GM18873 (cell line): ENCODE measurements around the gene RAB23.
A peak's percentile ranks its signal among the peaks of the same experiment; 100 is the strongest.

ENCODE experiments used
- ATAC-seq: cut with Tn5 transposase; IDR thresholded peaks from one replicate; pipeline ENCODE4 v1.9.1; 2021; ENCODE audit warnings: mild to moderate bottlenecking, moderate library complexity, moderate number of reproducible peaks; ENCODE audit not compliant: unreplicated experiment, low FRiP score

The RAB23 gene

DNA sequence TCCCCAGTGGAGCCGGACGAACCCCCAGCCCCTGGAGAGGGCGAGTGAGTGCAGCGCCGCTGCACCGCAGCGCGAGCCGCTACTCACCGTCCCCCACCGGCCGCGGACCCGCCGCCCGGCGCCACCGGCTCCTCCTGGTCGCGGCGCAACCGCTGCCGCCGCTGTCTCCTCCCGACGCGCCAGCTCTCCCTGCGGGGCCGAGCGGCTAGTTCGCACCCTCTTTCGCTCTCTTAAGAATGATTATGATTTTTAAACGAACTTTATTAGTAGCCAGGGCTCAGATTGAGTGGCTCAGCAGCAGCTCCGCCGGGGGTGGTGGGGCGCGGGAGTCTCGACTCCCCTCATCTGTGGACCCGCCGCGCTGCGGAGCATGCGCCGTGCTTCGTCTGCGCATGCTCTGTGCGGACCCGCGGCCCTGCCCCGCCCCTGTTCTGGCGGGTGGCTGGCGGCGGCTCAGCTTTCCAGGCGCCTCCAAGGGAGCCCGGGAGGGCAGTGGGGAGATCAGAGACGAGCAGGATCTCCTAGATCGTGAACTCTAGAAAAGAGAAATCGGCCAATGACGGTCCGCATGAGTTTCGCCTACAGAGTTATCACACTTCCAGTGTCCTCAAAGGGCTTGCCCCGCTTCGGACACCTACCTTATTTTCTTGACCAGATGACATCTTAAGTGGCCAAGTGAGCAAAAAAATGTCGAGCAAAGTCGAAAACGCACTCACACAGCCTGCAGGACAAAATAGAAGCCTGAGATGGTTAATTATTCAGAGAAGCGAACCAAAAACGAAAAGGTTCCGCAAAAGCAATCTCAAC is at the start of gene RAB23:
TSS of gene RAB23 (minus strand) at position 372 of the 807 bp plus-strand sequence. CDS start 11,927 bp downstream, outside the sequence.
- ATAC-seq: peak; percentile 69

DNA sequence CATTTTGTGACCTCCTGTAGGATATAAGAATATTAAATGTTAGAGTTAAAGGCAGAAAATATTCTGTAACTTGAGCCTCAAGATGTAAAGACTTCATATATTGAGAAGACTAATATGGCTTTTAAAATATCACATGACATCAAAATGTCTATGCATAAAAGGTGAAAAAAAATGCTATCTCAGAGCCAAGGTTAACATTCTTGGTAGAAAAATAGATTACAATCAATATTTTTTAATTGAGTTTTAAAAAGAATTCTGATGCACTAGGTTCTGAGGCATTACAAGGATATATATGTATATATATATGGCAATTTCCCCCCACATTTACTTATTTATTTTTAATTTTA is 46.2 kb upstream of the RAB23 start:
- ATAC-seq: no peak

DNA sequence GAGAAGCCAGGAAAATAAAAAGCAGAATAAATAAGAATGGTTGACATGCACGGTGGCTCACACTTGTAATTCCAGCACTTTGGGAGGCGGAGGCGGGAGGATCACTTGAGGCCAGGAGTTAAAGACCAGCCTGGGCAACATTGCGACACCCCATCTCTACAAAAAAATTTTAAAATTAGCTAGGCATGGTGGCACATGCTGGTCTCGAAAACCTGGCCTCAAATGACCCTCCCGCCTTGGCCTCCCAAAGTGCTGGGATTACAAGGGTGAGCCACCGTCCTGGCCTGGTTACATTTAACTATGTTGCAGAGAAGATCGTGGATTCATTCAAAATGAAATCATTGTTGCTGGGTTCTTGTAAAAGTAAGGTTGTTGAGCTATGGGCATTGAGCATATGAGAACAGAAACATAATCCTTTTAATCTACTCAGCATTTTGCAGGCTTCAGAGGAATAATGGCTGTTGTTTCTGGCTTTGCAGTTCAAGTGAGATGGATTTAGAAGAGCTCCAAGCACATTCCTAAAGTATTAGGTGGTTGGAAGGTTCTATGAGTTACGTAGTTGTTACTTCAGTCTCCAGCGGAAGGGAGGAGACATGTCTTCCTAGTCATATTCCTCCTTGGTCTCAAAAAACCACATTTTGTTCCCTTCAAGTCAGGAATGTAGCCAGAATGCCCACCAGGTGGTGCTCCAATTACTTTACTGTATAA is 45.6 kb upstream of the RAB23 start:
- ATAC-seq: no peak

DNA sequence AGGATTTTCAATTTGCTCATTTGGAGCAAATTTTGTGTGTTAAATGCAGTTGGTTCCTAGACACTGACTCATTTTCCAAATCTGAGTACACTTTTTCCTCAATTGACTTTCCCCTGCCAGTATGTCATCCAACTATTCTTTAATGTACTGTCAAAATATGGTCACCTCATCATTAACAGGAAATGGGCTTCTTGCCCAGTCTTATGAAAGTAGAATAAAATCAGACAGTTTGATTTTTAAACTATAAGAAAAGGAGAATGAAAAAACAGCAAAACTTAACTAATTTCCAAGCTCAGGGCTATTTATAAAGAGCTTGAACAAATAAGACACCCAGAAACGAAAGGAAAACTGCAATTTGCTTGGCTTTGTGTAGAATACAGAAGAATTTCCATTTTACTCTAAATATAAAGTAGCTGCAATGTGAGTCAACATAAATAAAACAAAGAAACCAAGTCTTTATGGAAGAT is 43.7 kb upstream of the RAB23 start:
- no peak for ATAC-seq

DNA sequence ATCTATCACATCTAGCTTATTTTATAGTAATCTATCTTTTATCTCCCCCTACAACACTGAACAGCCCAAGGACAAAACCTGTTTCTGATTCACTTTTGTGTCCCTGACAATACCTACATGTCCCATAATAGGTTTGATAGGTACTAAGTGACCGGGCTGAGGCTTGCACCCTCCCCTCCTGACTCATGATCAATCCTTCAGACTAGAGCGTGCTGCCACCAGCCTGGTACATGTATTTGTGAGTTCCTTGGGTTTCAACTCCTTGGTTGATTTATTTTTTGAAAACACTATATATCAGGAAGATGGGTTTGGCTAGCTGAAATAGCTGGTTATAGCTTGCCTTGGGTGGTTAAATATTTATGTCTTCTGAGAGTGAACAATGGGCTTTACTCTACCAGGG is 41.6 kb upstream of the RAB23 start:
- ATAC-seq: no peak

DNA sequence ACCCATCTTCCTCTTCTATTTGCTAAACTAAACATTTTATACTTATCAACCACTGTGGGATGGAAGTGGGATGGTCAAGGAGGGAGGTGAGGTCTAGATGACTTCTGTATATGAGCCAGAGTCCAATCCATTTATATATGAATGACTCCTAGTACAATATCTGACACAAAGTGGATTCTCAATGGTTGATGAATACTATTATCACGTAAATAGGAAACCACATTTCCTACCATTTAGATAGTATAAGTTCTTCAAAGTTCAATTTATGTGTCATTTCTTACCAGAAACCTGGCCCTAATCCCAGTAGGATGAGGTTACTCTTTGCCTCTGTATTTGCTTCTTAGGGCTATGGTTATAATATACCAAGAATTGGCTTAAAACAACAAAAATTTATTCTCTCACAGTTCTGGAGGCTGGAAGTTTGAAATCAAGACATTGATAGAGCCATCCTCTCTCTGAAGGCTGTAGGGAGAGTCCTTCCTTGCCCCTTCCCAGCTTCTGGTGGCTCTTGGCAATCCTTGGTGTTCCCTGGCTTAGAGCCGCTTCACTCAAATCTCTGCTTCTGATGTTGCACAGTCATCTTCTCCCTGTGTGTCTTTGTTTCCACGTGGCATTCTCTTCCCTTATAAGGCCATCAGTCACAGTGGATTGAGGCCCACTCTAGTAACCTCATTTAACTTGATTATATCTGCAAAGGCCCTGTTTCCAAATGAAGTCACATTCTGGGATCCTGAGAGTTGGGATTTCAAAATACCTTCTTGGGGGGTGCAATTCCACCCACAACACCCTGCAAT is 41.0 kb upstream of the RAB23 start:
- no peak for ATAC-seq

DNA sequence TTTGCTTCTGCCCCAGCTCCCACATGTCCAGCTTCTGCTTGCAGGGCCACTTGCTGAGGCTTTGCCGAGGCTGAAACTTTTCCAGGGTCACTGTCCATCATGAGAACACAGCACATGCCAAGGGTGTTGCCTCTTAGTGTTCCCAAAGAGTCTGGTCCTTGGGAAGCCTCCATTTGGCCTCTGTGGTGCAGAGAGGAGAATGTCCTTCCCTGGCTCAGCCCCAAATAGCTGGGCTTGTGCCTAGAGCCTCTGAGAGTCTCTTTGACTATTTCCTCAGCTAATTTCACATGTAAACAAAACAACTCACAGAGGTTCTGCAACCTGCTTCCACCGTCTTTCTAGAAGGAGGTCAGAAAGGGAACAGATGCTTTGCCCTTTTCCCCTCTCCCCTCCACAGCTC is 40.4 kb upstream of the RAB23 start:
- no peak for ATAC-seq

DNA sequence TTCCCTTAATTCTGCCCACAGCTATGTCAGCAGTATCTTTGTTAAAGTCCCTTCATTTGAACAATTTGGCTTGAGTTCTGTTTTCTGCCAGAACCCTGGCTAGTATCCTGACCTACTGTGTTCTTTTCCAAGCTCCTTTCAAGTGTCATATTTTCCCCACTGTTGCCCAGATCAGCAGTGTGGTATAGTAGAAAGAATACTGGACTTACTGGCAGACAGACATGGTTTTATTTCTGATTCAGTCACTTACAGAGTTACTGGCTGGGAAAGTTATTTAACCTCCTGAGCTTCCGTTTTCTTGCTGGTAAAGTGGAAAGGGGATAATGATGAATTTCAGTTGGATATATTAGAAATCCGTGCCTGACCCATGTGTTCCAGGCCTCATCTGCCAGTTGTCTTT is 39.8 kb upstream of the RAB23 start:
- ATAC-seq: no peak

DNA sequence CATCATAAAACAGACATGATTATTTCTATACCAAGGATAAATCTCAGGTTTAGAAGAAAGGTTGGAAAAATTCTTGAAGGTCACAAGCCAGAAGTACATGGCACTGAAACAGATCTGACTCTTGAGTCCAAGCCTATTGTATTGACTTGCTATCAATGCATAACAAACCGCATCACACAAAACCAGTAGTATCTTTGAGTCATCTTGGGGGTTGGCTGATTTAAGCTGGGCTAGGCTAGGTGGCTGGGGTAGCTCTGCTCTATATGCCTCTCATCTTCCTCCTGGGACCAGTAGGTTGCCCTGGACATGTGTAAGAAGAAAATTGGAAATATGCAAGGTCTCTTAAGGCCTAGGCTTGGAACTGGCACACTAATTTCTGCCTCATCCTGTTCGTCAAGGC is 37.0 kb upstream of the RAB23 start:
- no peak for ATAC-seq

DNA sequence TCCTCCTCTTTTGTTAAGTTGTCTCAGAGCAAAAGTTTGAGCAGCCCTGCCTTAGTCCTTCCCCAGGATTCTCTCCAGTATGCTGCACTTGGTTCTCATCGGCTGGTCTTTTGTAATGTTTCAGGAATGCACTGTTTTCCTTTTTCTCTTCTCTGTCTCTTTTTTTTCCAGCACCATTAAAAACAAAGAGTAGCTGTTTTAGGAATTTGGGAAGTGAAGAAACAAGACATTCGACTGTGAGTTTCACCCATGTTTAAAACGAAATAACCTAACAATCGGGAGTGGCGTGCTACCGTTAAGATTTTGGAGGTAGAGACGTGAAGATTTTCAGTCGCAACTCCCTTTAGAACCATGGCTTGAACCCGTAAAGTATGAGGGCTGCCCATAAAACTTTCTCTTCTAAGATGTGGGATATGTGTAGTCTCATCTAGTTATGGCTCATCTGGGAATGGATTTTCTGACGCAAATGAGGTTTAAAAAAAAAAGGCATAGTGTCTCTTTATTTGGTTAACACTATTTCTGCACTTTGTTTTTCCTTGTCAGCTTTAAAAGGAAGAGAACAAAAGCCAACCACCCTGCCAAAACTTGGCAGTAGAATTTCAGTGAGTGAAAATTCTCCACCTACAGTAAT is 35.9 kb upstream of the RAB23 start:
- ATAC-seq: no peak

DNA sequence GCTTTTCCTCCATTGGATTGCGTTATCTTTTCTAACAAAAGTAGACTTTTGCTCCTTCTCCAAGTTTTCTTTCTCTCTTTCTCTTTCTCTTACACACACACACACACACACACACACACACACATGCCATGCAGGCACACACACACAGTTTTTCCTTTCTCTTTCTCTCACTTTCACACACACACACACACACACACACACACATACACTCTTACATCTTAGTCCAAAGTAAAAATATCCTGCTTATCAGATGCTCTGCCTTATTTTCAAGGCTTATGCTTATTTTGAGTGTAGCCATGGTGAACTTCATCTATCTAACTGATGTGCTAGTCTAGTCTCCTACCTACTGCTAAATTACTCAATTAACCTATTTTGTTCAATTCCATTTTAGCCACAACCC is 34.4 kb upstream of the RAB23 start:
- no peak for ATAC-seq

DNA sequence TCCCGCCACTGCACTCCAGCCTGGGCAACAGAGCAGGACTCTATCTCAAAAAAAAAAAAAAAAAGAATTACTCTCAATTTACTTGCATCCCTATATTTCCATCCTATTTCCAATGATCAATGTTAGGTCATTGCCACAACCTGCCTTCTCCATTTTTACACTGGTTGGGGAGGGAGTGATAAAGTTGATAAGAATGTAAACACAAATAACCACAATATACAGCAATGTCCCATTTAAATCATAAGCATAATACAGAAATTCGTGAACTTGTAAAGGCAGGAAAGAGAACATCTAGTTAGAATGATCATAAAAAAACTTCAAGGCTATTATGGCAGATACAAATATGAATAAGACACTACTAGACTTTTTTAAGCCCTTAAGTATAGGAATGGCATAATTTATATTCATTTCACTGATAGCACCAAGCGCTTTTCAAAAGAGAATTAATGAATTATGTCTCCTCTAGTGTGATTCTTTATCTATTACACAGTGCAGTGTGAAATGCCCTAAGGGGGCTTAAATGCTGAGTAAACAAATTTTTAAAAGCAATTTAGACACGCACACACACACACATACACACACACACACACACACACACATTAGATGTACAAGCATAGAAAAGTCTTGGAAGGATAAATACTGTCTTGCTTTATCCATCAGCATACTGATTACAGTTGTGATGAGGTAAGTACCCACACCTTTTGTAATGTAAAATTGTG is 33.5 kb upstream of the RAB23 start:
- no peak for ATAC-seq

DNA sequence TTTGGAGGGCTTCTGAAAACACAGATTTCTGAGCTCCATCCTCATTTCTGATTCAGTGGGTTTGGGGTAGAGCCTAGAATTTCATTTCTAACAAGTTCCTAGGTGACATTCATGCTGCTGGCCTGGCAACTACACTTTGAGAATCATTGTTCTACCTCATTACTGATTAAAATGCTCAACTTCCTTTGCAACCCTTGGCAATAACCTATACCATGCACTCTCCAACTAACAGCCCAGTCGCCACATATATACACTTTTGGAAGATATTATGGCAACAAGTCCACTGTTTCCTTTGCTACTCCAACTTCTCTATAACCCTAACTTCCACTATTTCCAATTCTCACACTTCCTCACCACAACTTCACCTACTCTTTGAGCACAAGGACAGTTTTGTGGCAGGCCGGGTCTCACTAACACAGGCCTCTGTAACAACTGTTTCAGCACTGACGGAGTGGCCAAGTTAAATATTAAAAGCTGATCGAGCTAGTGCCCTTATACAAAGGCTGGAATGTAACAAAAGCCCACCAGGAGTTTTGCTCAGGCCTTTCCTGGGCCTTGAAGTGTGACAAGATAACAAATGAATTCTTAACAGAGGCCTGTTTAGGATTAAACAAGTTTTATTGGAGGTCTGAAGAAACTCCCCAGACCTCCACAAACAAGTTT is 32.1 kb upstream of the RAB23 start:
- ATAC-seq: no peak

DNA sequence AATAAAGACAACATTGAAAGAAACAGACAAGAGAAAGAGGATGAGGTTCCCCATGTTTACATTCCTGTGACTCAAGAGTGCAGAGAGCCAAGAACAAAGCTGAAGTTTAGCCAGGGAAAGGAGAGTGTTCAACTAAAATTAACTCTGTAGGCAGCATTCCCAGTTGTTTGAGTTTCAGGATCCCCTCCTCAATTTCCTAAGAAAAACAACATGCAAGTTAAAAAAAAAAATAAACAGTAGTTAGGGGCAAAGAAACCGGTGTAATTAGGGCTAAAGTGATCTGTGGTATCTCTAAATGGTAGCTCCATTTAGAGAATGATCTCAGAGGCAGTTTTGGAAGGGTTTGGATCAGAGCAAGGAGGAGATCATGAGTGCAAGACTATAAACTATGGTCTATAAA is 30.9 kb upstream of the RAB23 start:
- ATAC-seq: no peak

DNA sequence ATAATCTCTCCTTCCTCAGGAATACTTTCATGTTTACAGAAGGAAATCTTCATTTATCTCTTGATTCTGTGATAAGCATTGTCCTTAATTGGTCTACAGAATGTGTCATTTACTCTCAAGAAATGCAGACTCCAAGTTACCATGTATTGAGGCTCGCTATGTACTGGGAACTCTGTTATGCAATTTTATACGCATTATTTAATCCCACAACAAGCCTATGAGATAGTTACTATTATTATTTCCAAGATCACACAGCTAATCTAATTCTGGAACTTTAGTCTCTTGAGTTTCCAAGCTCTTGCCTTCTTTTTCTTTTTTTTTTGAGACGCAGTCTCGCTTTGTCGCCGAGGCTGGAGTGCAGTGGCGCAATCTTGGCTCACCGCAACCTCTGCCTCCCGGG is 30.0 kb upstream of the RAB23 start:
- ATAC-seq: no peak

DNA sequence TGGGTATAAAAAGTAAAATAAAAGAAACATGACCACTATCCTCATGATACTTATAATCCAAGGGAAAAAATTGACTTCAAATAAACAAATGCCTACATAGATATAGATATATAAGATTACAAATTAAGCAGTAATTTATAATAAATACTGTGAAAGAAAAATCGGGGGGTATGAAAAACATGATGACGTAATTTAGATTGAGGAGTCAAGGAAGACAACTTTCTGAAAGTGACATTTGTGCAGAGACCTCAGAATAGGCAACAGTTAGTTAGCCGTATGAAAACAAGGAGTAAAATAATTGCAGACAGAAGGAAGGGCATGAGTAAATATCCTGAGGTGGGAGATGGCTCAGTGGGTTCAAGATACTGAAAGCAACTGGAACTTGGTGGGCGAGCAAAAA is 28.2 kb upstream of the RAB23 start:
- ATAC-seq: no peak

DNA sequence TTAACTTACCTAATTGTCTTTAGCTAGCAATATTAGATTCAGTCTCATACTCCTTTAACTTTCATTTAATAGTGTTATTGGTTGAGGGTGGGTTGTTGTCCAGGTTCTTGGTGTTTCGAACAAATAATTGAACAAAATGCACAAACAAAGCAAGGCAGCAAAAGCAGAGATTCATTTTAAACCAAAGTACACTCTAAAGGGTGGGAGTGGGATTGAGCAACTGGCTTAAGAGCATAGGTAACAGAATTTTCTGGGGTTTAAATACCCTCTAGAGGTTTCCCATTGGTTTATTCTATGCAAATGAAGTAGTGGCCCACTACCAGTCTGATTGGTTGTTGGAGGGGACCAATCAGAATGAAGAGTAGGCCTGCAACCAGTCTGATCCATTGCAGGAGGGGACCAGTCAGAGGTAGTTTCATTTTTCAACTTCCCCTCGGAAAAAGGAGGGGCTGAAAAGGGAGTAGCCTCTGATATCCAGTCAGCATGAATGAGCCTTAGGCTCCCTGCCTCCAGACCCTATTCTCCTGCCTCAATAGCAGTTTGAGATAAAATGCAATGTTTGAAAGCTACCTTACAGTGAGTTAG is 26.3 kb upstream of the RAB23 start:
- no peak for ATAC-seq

DNA sequence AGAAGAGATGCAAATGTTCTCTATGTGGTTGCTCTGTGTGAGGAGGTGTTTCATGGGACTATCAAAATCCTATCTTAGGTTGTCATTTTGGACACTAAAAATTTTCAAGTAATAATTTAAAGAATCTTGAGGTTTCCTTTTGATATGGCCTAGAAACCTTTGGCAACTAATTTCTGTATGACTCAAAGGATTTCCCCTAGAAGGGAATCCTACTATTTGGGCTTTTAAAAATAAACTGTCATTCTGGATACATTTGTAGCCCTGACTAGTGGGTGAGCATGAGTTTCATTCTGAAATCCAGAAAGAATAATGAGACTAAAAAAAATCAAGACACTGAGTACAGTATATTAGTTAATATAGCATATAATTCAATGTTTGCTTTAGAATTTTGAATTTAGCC is 25.5 kb upstream of the RAB23 start:
- no peak for ATAC-seq

DNA sequence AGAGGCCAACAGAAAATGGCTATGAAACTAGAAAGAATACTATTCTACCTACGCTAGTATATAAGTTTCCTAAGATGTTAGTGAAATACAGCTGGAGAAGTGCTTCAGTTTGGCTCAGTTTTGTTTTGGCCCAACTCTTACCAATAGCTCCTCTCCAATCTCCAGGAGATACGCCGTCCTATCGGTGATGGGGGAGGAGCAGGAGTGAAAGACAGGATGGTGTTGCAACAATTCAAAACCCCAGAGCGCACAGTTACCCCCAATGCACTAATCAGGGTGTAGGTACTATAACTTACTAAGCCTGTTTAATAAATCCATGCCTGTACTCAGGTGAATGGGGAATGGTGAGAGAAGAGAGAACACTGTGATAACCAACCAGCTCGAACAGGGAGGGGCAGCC is 24.2 kb upstream of the RAB23 start:
- ATAC-seq: no peak
